Glomerular visceral epithelial cell (primary cell): ENCODE data around the gene STXBP5.

Experiments used
- DNase-seq: peaks from one replicate; pipeline ENCODE4 v3.0.0-alpha.2; 2016; ENCODE audit errors: extremely low spot score

Gene STXBP5

GRCh38 chr6:147297663-147298316, 93.6 kb downstream of the STXBP5 start:
- DNase-seq: no peak

- no peak for DNase-seq
These were observed 94.2 kb downstream of the STXBP5 start for GRCh38 chr6:147298461-147298860.

GRCh38 chr6:147299035-147299434, 94.8 kb downstream of the STXBP5 start:
- DNase-seq: no peak

GRCh38 chr6:147301070-147301469, 96.9 kb downstream of the STXBP5 start:
- DNase-seq: no peak

- no peak for DNase-seq
These were observed 99.8 kb downstream of the STXBP5 start for GRCh38 chr6:147304016-147304415.

GRCh38 chr6:147310521-147310920, 106.3 kb downstream of the STXBP5 start:
- no peak for DNase-seq

- DNase-seq: no peak
These were observed 107.0 kb downstream of the STXBP5 start for GRCh38 chr6:147311218-147311617.

- no peak for DNase-seq
These were observed 117.0 kb downstream of the STXBP5 start for GRCh38 chr6:147321260-147321659.

- DNase-seq: no peak
These were observed 118.3 kb downstream of the STXBP5 start for GRCh38 chr6:147322299-147323162.

GRCh38 chr6:147325557-147325956, 121.3 kb downstream of the STXBP5 start:
- no peak for DNase-seq

- no peak for DNase-seq
These were observed 127.2 kb downstream of the STXBP5 start for GRCh38 chr6:147331401-147331800.

GRCh38 chr6:147337921-147338320, 133.7 kb downstream of the STXBP5 start:
- no peak for DNase-seq

- DNase-seq: no peak
These were observed 137.3 kb downstream of the STXBP5 start for GRCh38 chr6:147341486-147341885.

GRCh38 chr6:147345902-147346301, 141.7 kb downstream of the STXBP5 start:
- DNase-seq: no peak

- DNase-seq: no peak
These were observed 143.1 kb downstream of the STXBP5 start for GRCh38 chr6:147347179-147347881.

GRCh38 chr6:147347882-147348575, 143.8 kb downstream of the STXBP5 start:
- DNase-seq: no peak

GRCh38 chr6:147361311-147361981, 157.2 kb downstream of the STXBP5 start:
- DNase-seq: no peak

- DNase-seq: no peak
These were observed 162.1 kb downstream of the STXBP5 start for GRCh38 chr6:147366290-147366689.

GRCh38 chr6:147371325-147371724, 167.1 kb downstream of the STXBP5 start:
- no peak for DNase-seq

GRCh38 chr6:147372806-147373205, 168.6 kb downstream of the STXBP5 start:
- no peak for DNase-seq

- DNase-seq: no peak
These were observed 174.6 kb downstream of the STXBP5 start for GRCh38 chr6:147378819-147379218.
